Peyer's patch (tissue), 4 donors: ENCODE measurements around the gene FBXO45.

Experiments
- CTCF ChIP-seq, 6 experiments: fragments of 450-650 bp in 4 of 6; fragments of 200-600 bp in 2 of 6; sonication (generic) in 1 of 6; IDR thresholded peaks; one replicate each; pipeline ENCODE4 v1.5.1; 2017 to 2019; ENCODE audit warnings: antibody characterized with exemption in 6 of 6, mild to moderate bottlenecking in 3 of 6, moderate library complexity in 1 of 6
- POLR2A ChIP-seq, 2 donors: fragments of 450-650 bp; IDR thresholded peaks; one replicate each; pipeline ENCODE4 v1.5.1; 2017; ENCODE audit warnings: antibody characterized with exemption in 2 of 2, mild to moderate bottlenecking in 2 of 2, moderate library complexity in 2 of 2

GRCh38 chr3:196596355-196596754 is 27.9 kb downstream of the FBXO45 start:
- no peak for TF ChIP-seq CTCF (IDR thresholded peaks at IDR 0.05)
- no peak for TF ChIP-seq POLR2A (IDR thresholded peaks at IDR 0.05)
